ENCODE data around the gene ABTB1. TPM values are rescaled to one million over a fixed set of nuclear protein-coding genes. Genes with fewer than 3 reads are reported as not detected.

ABTB1 gene
- total and polyA plus RNA-seq, 2 of the 13 experiments (the other 11 are each of a cell fraction or from before 2014, with no cell fraction given): 0.42 to 14.5 TPM

- no peak for TF ChIP-seq CENPBD1 (CRISPR knock-in tag; IDR thresholded peaks at IDR 0.05; ENCODE audit: borderline replicate concordance, low read depth)
- no peak for TF ChIP-seq AFF4 (CRISPR knock-in tag; IDR thresholded peaks at IDR 0.05)
- no peak for TF ChIP-seq ATF4 (CRISPR knock-in tag; IDR thresholded peaks at IDR 0.05)
- no peak for TF ChIP-seq GMEB1 (CRISPR knock-in tag; IDR thresholded peaks at IDR 0.05; ENCODE audit: borderline replicate concordance)
- peak; percentile 47; the same call in 1 of the 2 replicates for TF ChIP-seq MAX (IDR thresholded peaks at IDR 0.05)
- no peak for TF ChIP-seq ZKSCAN1 (IDR thresholded peaks at IDR 0.05; ENCODE audit: low read length)
- TF ChIP-seq NFATC3 (CRISPR knock-in tag; IDR thresholded peaks at IDR 0.05): no peak
- no peak for TF ChIP-seq CENPX (CRISPR knock-in tag; IDR thresholded peaks at IDR 0.05)
- peak; percentile 59; the same call in 1 of the 2 replicates for TF ChIP-seq UBTF (CRISPR knock-in tag; IDR thresholded peaks at IDR 0.05)
- TF ChIP-seq EEA1 (CRISPR knock-in tag; IDR thresholded peaks at IDR 0.05; ENCODE audit: borderline replicate concordance): no peak
- TF ChIP-seq SMYD3 (CRISPR knock-in tag; IDR thresholded peaks at IDR 0.05): no peak
- TF ChIP-seq MXD1 (CRISPR knock-in tag; IDR thresholded peaks at IDR 0.05): no peak
- TF ChIP-seq ISX (CRISPR knock-in tag; conservative IDR thresholded peaks at IDR 0.05): no peak
- 0 out of 2 replicates have a peak, but pooled peaks have one; percentile 28 for TF ChIP-seq FOXK2 (IDR thresholded peaks at IDR 0.05)
- TF ChIP-seq CBFB (CRISPR knock-in tag; IDR thresholded peaks at IDR 0.05): peak; percentile 25; the same call in 1 of the 2 replicates
- no peak for TF ChIP-seq TEAD3 (CRISPR knock-in tag; optimal IDR thresholded peaks at IDR 0.05; ENCODE audit: borderline replicate concordance)
- no peak for TF ChIP-seq PPARG (CRISPR knock-in tag; conservative IDR thresholded peaks at IDR 0.05)
- TF ChIP-seq HMG20B (CRISPR knock-in tag; conservative IDR thresholded peaks at IDR 0.05): no peak
- TF ChIP-seq ZSCAN31 (CRISPR knock-in tag; IDR thresholded peaks at IDR 0.05; ENCODE audit: low read depth): no peak
Measured at GRCh38 chr3:127672429-127673190, at the start of gene ABTB1 (continued).

Measured in HepG2 (cell line).